HG03103 (cell line): ENCODE data around the gene ZNF267.
"Not testable (repeated sequence)": the region's sequence is repeated elsewhere in the genome, so short reads cannot be mapped to it uniquely, and the experiment has no call there.

Experiments
- ATAC-seq: cut with Tn5 transposase; IDR thresholded peaks from one replicate; pipeline ENCODE4 v1.9.1; 2021; ENCODE audit warnings: low read depth; ENCODE audit not compliant: unreplicated experiment

ZNF267 gene

DNA sequence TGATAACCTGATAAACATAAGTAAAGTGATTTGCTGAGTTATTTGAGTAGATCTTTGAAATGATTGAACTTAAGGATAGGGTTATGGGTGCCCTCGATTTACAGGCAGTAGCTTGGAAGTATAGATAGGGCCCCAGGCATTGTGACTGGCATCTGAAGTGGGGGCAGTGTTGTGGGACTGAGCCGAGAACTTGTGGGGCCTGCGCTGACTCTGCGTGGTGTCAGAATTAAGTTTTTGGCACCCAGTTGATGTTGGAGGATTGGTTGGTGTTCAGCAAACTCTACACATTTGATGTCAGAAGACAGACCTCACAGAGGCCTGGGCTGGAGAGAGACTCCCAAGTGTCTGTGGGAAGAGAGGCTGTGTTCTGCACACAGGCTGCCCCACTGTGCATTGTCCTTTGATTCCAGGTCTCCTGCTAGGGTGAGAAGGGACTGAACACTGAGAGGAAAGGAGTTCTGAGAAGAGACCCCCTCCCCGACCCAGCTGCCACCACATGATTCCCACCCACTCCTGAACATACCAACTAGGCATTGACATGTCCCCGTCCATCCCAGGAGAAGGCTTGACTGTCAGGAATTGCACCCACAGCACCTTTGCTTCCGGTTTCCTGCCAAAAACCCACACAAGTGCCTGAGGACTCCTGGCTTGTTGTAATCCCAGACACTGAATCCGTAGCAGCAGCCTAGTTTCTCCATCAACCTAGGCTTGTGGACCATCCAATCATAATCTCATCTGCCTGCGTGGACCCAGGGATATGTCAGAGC is 4.5 kb downstream of the ZNF267 start:
- ATAC-seq = no peak

DNA sequence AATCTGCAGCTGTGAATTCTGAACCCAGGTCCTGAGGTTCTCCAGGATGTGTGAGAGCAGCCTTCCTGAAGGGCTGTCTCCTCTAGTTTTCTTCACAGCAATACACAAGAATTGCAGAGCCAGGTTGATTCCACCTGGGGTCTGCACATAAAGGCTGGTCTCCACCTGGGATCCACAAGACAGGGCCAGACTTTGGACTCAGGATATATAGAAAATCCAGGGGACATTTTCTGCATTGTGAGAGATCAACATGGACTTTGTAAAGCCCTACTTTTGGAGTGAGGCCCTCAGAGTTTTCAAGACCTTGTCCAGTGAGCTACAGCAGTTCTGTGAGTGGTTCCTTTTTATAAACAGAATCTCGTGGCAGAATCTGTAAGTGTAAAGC is 6.3 kb downstream of the ZNF267 start:
- no peak for ATAC-seq

DNA sequence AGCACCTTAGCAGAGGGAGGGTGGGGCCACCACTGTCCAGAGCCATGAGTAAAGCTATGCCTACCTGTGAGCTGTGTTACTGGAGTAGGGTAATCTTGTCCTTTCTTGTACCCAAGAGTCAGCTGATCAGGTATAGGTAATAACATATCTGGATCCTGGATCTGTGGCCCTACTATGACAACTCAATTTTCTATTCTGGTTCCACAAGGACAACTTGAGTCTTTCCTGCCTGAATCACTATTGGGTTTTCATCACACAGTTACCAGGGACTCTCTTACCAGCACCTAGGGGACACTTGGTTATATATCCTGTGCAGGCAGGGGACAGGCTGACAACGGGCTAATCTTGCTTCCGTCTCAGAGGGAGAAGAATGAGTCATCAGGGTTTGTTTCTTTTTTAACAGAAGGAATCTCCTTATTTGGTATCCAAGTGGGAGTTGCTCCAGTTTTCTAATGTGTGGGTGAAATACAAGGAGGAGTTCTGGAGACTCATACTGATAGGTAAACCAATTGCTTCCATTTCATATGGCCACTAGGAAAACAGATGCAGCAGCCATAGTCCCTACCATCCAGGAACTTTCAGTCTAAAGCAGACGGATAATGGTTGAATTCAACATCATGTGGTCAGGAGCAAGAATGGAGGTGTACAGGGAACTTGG is 6.8 kb downstream of the ZNF267 start:
- no peak for ATAC-seq

GRCh38 chr16:31886227-31886626 is 12.6 kb downstream of the ZNF267 start:
- ATAC-seq = no peak

DNA sequence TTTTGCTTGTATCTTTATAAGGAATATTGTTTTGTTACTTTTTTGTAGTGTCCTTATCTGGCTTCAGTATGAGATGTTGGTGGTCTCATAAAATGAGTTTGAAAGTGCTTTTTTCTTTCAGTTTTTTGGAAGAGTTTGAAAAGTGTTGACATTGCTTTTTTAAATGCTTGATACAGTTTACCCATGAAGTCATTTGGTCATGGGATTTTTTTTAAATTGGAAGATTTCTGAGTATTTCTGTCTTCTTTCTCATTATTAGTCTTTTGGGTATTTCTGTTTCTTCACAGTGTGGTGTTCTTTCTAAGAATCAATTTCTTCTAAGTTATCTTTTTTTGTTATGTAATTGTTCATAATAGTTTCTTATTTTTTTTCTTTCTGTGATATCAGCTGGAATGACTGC is 15.1 kb downstream of the ZNF267 start:
- no peak for ATAC-seq

DNA sequence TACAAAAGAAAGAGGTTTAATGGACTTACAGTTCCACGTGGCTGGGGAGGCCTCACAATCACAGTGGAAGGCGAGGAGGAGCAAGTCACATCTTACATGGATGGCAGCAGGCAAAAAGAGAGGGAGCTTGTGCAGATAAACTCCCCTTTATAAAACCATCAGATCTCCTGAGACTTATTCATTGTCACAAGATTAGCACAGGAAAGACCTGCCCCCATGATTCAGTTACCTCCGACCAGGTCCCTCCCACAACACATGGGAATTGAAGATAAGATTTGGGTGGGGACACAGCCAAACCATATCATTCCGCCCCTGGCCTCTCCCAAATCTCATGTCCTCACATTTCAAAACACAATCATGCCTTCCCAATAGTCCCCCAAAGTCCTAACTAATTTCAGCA is 18.5 kb downstream of the ZNF267 start:
- not testable (repeated sequence) for ATAC-seq

DNA sequence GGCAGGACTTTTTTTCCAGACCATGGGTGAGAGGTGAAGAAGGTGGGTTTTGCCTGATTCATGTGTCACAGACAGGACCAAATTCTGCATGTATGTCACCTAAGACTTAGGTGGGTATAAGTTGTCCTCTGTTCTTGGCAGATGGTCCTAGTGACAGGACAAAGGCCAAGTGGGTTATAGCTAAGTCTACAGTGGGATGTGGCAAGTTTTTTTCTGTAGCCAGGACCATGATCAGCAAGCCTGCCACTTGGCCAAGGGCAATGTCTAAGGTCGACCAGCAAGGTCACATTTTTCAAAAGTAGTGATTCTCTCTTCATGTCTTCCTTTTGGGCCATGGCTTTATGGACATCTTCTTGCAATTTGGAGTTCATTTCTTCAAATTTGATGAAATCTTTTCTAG is 20.2 kb downstream of the ZNF267 start:
- ATAC-seq = no peak

- ATAC-seq = no peak
These were observed 23.7 kb downstream of the ZNF267 start for GRCh38 chr16:31897283-31897682.

DNA sequence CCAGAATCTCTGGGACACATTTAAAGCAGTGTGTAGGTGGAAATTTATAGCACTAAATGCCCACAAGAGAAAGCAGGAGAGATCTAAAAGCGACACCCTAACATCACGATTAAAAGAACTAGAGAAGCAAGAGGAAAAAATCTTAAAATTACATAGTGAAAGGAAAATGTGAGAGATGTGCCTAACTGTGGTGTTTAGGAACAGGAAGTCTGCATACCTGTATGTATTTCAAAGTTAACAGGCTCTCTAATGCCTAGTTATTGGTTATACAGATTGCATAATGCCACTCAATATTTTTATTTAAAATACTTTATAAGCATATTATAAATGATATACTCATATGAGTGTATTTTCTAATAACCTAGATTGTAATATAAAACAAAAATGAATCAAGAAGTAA is 25.9 kb downstream of the ZNF267 start:
- ATAC-seq = no peak

DNA sequence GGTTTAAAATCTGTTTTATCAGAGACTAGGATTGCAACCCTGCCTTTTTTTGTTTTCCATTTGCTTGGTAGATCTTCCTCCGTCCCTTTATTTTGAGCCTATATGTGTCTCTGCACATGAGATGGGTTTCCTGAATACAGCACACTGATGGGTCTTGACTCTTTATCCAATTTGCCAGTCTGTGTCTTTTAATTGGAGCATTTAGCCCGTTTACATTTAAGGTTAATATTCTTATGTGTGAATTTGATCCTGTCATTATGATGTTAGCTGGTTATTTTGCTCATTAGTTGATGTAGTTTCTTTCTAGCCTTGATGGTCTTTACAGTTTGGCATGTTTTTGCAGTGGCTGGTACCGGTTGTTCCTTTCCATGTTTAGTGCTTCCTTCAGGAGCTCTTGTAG is 31.0 kb downstream of the ZNF267 start:
- not testable (repeated sequence) for ATAC-seq

GRCh38 chr16:31913668-31914067 is 40.1 kb downstream of the ZNF267 start:
- no peak for ATAC-seq

- no peak for ATAC-seq
These were observed 42.5 kb downstream of the ZNF267 start for GRCh38 chr16:31916056-31916488.

DNA sequence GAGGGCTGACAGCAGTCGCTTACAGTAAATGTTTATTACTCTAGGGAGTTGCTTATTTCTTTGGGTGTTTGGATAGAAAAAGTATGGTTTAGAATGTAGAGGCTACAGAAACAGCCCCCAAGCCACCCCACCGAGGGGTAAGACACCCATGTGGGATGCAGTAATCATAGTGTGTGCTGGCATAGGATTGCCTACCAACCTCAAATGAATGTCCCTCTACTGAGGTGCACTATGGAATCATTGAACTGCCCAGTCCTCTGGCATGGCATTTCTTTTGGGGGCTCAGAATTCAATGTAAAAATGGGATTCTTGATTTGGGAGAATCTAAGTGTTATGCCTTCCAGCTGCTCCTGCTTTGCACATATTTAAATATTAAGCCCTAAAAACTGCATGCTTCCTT is 46.8 kb downstream of the ZNF267 start:
- no peak for ATAC-seq

GRCh38 chr16:31951806-31952205 is 78.2 kb downstream of the ZNF267 start:
- not testable (repeated sequence) for ATAC-seq

- not testable (repeated sequence) for ATAC-seq
These were observed 78.6 kb downstream of the ZNF267 start for GRCh38 chr16:31952206-31952605.

GRCh38 chr16:31956221-31956620 is 82.6 kb downstream of the ZNF267 start:
- not testable (repeated sequence) for ATAC-seq

DNA sequence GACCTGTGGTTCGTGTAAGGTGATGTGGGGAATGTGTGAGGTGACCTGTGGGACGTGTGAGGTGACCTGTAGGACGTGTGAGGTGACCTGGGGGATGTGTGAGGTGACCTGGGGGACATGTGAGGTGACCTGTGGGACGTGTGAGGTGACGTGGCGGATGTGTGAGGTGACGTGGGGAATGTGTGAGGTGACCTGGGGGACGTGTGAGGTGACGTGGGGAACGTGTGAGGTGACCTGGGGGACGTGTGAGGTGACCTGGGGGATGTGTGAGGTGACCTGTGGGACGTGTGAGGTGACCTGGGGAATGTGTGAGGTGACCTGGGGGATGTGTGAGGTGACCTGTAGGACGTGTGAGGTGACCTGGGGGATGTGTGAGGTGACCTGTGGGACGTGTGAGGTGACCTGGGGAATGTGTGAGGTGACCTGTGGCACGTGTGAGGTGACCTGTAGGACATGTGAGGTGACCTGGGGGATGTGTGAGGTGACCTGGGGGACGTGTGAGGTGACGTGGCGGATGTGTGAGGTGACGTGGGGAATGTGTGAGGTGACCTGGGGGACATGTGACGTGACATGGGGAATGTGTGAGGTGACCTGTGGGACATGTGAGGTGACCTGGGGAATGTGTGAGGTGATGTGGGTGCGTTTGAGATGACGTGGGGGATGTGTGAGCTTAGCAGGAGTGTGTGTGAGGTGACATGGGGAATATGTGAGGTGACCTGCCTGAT is 86.7 kb downstream of the ZNF267 start:
- ATAC-seq = not testable (repeated sequence)
